Measurements from ENCODE around the gene INPP4A. TPM values are rescaled to one million over a fixed set of nuclear protein-coding genes. Genes with fewer than 3 reads are reported as not detected.

Gene INPP4A
- total RNA-seq, 1 experiment from 2014 or later: 23.4 TPM

DNA sequence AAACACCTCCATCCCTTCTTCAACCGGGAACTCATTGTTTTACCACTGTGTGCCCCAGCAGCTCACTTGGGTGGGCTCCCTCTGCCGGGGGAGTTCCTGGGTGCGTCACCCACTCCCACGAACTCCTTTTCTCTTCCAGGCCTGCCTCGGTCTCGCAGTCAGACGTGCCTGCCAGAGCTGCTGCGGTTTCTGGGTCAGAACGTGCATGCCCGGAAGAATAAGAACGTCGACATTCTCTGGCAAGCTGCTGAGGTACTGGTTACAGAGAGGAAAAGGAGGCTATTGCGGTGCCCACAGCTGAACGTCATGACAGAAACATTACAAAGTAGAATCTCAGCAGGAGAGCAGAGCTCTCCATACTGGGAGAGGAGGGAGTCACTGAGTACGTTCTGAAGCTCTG is 128.0 kb downstream of the INPP4A start:
- no peak overlapping the region for H3K9ac ChIP-seq (ENCODE audit: low read length)
- no peaks in the 10 kb centered on the region; the same call in none of the 2 replicates for H3K36me3 ChIP-seq (ENCODE audit: low read depth, low read length)
- no peak for TF ChIP-seq EZH2phosphoT487 (IDR thresholded peaks at IDR 0.05; ENCODE audit: borderline replicate concordance, low read length)
- no peak for TF ChIP-seq EZH2 (IDR thresholded peaks at IDR 0.05; ENCODE audit: low read length, unreplicated experiment)
- TF ChIP-seq, protein P1, sequence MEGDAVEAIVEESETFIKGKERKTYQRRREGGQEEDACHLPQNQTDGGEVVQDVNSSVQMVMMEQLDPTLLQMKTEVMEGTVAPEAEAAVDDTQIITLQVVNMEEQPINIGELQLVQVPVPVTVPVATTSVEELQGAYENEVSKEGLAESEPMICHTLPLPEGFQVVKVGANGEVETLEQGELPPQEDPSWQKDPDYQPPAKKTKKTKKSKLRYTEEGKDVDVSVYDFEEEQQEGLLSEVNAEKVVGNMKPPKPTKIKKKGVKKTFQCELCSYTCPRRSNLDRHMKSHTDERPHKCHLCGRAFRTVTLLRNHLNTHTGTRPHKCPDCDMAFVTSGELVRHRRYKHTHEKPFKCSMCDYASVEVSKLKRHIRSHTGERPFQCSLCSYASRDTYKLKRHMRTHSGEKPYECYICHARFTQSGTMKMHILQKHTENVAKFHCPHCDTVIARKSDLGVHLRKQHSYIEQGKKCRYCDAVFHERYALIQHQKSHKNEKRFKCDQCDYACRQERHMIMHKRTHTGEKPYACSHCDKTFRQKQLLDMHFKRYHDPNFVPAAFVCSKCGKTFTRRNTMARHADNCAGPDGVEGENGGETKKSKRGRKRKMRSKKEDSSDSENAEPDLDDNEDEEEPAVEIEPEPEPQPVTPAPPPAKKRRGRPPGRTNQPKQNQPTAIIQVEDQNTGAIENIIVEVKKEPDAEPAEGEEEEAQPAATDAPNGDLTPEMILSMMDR (conservative IDR thresholded peaks at IDR 0.05; ENCODE audit: low read depth, low read length): no peak
- no peak overlapping the region for H3K27ac ChIP-seq (ENCODE audit: low read length)
- H3F3A ChIP-seq (ENCODE audit: low read length, unreplicated experiment): no peaks in the 10 kb centered on the region
- intact Hi-C loops (cut with micrococcal nuclease): no loop called here
- ATAC-seq (no peak), DNase-seq (no peak)
- no peaks in the 10 kb centered on the region for H3K9me3 ChIP-seq (ENCODE audit: low read length)
- no peaks in the 10 kb centered on the region for H4K20me1 ChIP-seq (ENCODE audit: low read length)
- CTCF ChIA-PET: no interaction called here
- H3K4me1 ChIP-seq (ENCODE audit: insufficient read depth, low read length): no peaks in the 10 kb centered on the region
- no TSS peak for BruUV-seq (replicated peaks)
- no peaks in the 10 kb centered on the region for H3K79me2 ChIP-seq (ENCODE audit: low read length)
- H3K4me2 ChIP-seq (ENCODE audit: low read length): no peak overlapping the region
- H2AFZ ChIP-seq (ENCODE audit: low read length): no peak overlapping the region
- no peaks in the 10 kb centered on the region for H3K9me2 ChIP-seq (replicated peaks; ENCODE audit: low read length)
- POLR2A ChIA-PET (ENCODE audit: unreplicated experiment): no interaction called here
- H3K4me3 ChIP-seq (ENCODE audit: low read length): no peak overlapping the region
- H3K27me3 ChIP-seq (ENCODE audit: low read length): no peaks in the 10 kb centered on the region

DNA sequence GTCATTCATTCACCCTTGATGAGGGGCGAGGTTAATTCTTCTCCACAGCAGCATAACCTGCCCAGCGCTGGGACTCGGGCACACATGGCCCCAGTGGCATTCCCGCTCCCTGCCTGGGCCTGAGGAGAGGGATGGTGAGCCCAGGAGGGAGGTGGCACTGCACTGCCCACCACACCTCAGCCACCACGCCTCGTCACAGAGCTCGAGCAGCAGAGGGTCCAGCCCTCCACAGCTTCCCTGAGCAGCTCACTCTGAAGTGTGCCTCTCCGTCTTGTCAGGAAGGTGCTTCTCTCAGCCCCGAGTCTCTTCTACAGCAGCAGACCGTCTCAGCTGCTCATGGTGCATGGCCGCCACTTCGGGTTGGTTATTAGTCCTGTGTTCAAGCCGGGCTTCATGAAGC is 128.8 kb downstream of the INPP4A start:
- no peak overlapping the region for H2AFZ ChIP-seq (ENCODE audit: low read length)
- no peak overlapping the region for H3K9ac ChIP-seq (ENCODE audit: low read length)
- no peaks in the 10 kb centered on the region for H3K79me2 ChIP-seq (ENCODE audit: low read length)
- H3K36me3 ChIP-seq (ENCODE audit: low read depth, low read length): no peaks in the 10 kb centered on the region; the same call in none of the 2 replicates
- no peak overlapping the region for H3K4me3 ChIP-seq (ENCODE audit: low read length)
- no peak overlapping the region for H3K4me2 ChIP-seq (ENCODE audit: low read length)
- ATAC-seq (no peak), DNase-seq (no peak)
- H3K27me3 ChIP-seq (ENCODE audit: low read length): no peaks in the 10 kb centered on the region
- H4K20me1 ChIP-seq (ENCODE audit: low read length): no peaks in the 10 kb centered on the region
- TF ChIP-seq EZH2phosphoT487 (IDR thresholded peaks at IDR 0.05; ENCODE audit: borderline replicate concordance, low read length) (no peak), EZH2 (IDR thresholded peaks at IDR 0.05; ENCODE audit: low read length, unreplicated experiment) (no peak)
- TF ChIP-seq, protein P1 (conservative IDR thresholded peaks at IDR 0.05; ENCODE audit: low read depth, low read length): no peak
- no peaks in the 10 kb centered on the region for H3K9me3 ChIP-seq (ENCODE audit: low read length)
- H3K4me1 ChIP-seq (ENCODE audit: insufficient read depth, low read length): no peaks in the 10 kb centered on the region
- ChIA-PET CTCF (no interaction called here), POLR2A (ENCODE audit: unreplicated experiment) (no interaction called here)
- intact Hi-C loops (cut with micrococcal nuclease): no loop called here
- H3K9me2 ChIP-seq (replicated peaks; ENCODE audit: low read length): no peaks in the 10 kb centered on the region
- BruUV-seq (replicated peaks): no TSS peak
- H3F3A ChIP-seq (ENCODE audit: low read length, unreplicated experiment): no peaks in the 10 kb centered on the region
- no peak overlapping the region for H3K27ac ChIP-seq (ENCODE audit: low read length)

DNA sequence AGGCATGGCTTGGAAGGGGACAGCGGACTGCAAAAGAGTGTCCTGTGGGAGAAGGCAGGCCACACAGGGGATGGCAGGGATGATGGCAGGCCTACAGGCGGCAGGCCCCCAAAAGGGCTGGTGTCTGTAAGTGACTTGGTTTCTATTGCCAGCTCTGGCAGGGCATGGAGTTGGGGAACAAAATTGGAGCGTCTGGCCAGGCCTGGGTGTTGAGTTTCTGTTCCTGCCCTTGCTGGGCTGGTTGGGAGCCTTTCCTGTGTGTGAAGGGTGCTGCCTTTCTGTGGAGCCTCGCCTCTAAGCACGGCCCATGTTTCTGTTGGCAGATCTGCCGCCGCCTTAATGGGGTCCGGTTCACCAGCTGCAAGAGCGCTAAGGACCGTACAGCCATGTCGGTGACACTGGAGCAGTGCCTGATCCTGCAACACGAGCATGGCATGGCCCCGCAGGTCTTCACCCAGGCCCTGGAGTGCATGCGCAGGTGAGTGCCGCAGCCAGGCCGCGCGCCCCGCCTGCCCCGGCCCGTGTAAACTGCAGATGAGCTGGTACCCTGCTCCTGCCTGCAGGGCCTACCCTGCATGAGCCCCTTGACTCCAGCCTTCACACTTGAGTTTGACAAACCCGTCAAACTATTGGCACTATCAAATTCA is 132.1 kb downstream of the INPP4A start:
- Histone ChIP-seq H3K9me3 (ENCODE audit: low read length) (no peaks in the 10 kb centered on the region), H3K36me3 (ENCODE audit: low read depth, low read length) (no peaks in the 10 kb centered on the region), H3K79me2 (ENCODE audit: low read length) (no peaks in the 10 kb centered on the region), H3F3A (ENCODE audit: low read length, unreplicated experiment) (no peaks in the 10 kb centered on the region), H2AFZ (ENCODE audit: low read length) (no peak overlapping the region), H4K20me1 (ENCODE audit: low read length) (no peaks in the 10 kb centered on the region), H3K9me2 (replicated peaks; ENCODE audit: low read length) (no peaks in the 10 kb centered on the region), H3K27ac (ENCODE audit: low read length) (no peak overlapping the region), H3K4me1 (ENCODE audit: insufficient read depth, low read length) (no peaks in the 10 kb centered on the region), H3K4me3 (ENCODE audit: low read length) (no peak overlapping the region), H3K4me2 (ENCODE audit: low read length) (no peak overlapping the region), H3K27me3 (ENCODE audit: low read length) (no peaks in the 10 kb centered on the region), H3K9ac (ENCODE audit: low read length) (no peak overlapping the region)
- intact Hi-C loops (cut with micrococcal nuclease): no loop called here
- no peak for TF ChIP-seq EZH2phosphoT487 (IDR thresholded peaks at IDR 0.05; ENCODE audit: borderline replicate concordance, low read length)
- TF ChIP-seq, protein P1 (conservative IDR thresholded peaks at IDR 0.05; ENCODE audit: low read depth, low read length): no peak
- no peak for TF ChIP-seq EZH2 (IDR thresholded peaks at IDR 0.05; ENCODE audit: low read length, unreplicated experiment)
- ATAC-seq (no peak), DNase-seq (no peak)
- ChIA-PET POLR2A (ENCODE audit: unreplicated experiment) (no interaction called here), CTCF (no interaction called here)
- no TSS peak for BruUV-seq (replicated peaks)

Measured in PC-3 (cell line).